ENCODE results near the gene IKZF2.

IKZF2 gene

DNA sequence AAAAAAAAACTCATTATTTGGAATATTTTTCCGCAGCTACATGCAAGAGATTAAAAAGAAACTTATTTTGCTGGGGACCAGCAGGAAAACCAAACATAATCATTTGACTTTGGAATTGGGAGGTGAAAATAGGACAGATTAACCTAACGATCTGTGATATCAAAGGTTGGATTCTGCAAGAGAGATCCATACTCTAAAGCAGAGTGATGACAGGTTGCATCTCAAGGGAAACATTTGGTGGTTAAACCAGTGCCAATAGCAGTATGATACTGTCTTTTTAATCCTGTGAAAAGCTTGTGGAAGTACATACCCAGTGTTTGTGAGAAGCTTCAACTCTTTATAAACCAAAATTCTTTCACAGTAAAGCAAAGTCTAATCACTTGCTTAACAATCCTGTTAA, 5.3 kb upstream of the IKZF2 start:
- no peak for DNase-seq (ENCODE audit: low spot score)
- FAIRE-seq = no peak

DNA sequence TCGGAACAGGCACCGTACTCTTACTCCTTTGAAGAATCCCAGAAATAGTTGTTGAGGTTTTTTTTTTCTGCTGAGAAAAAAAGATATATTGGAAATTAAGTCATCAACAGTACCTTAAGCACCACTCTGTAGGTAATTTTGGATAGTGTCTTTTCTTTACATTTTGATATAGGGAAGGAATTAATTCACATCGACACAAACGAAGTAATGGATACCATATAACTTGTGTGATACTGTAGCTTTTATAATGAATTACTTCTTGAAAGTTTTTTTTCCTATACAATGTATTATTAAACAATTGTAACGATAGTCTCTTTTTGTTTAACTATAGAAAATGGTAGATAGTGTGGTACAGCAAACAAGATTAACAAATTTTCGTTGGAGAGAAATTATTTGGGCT, 1.5 kb upstream of the IKZF2 start:
- FAIRE-seq (no peak), DNase-seq (ENCODE audit: low spot score) (no peak)

DNA sequence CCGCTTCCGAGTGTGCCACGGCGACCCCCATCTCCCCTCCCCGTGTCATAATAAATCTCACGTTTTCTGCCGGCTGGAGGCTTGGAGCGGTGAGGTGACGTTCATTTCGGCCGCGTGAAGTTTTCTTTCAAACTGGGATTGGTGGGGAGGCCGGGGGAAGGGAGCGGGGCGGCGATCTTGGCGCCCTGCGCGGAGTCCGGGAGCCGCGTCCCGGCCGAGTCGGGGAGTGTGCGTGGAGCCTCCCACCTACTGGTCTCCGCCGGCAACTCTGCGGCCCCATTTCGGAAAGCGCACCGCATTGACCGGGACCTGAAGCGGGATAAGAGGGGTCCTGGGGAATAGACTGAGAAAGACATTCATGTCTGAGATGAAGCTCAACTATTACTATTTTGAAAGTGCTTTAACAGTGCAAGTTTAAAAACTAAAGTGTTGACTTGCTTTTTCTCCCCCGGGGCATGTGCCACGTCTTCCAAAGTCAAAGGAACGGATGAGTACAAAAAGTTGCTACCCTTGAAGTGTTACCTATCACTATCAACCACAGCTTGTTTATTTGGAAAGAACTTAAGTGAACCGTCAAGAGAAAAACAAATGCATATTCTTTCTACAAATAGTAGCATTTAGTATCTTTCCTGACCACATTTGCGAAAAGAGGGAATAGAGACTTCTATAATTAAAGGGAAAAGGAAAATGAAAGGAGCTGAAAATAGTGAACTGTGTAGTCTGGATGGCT, 818 bp upstream of the IKZF2 start:
- no peak for FAIRE-seq
- peak; percentile 58 for DNase-seq (ENCODE audit: low spot score)

DNA sequence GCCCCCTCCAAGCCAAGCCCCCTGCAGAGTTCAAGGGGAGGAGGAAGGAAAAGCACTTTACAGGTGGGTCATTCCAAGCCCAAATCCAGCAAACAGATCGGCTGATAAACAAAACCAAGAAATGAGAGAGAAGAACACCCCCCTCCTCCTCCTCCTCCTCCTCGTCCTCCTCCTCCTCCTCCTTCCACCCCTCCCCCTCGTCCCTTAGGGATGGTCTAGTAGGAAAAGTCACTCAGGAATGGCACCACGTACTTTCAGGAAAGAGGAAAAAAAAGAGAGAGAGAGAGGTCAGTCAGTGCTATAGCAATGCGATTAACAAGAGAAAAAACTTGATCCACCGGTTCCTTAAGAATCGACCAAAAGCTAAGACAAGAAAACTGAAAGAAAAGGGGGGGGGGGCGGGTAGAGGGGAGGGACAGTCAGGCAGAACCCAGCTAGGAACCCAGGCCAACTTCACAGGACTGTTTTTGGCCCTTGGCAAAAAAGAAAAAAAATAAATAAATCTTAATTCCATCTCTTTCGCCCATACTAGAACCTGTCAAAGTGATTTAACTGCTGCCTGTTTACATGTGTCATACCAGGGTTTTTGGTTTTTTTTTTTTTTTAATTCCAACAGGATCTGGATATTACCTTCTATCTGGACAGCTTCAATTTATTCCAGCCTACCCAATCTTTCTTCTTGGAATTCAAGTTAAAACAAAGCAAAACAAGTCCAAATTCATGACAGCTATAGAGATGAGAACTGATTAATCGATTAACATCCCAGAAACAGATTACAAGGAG, 906 bp downstream of the IKZF2 start:
- FAIRE-seq = no peak
- DNase-seq (ENCODE audit: low spot score) = no peak

DNA sequence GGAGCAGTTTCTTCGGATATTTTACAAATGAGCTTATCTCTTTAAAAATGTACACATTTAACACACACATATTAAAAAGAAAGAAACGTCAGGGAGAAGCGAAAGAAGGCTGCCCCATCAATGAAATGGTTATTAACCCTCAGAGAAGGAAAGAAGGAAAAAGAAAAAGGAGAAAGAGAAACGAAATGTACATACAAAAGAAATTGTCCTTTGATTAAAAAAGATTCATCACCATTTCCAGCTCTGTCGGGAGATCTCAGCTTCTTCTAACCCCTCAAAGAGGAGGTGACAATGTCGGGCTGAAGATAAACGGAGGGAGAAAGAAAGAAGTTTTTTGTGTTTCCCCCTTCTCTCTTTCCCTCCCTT, 1.5 kb downstream of the IKZF2 start:
- FAIRE-seq (no peak), DNase-seq (ENCODE audit: low spot score) (no peak)

DNA sequence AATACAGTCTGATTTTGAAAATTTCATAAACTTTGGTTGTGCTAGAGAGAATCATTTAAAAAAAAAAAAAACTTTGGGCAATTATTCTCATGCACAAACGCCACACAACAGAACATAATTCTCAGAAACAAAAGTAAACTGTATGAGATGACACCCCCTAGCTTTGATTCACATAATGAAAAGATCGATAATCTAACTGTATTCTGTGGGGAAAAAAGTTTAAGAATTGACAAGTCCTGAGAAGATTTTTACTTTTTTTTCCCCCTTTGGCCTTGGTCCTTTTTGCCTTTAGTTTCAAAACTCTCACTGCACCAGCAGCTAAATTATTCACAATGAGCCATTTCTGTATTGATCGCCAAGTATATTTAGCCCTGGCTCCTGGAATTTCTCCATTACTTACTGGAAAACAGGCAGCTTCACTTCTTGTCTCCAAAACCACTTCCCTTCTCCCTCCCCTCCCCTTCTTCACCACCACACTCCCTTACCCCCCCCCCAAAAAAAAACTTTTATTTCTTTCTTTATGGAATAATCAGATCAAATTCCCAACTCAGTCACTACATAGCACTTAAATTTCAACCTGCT, 2.0 kb downstream of the IKZF2 start:
- FAIRE-seq (no peak), DNase-seq (ENCODE audit: low spot score) (no peak)

DNA sequence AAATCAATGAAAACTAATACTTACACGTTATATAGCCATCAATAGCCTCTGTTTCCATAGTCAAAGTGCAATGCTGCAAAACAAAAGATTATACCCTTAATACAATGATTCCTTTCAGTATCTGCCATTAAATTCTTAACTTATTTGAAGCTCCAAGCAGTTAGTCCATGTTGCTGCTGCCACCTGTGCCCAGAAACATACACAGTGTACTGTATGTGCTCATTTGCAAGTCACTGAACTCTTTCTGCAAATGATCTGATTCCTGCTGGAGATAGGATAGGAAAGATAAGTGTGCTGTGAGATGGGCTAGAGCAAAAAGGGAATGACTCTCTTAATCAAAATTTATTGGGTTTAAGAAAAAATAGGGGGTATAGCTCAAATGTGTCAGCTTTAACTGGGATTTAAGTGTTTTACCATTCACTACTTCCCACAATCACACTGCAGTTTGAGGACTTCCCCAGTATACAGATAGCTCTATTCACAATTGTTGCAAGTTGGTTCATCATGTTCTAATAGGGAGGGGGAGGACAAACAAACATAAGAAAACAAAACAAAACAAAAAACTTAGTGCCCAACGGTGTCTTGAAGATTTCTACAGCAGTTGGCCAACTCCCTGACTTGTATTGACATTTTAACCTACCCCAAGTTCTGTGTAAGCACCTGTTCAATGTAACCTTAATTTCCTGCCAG, 2.7 kb downstream of the IKZF2 start:
- no peak for DNase-seq (ENCODE audit: low spot score)
- no peak for FAIRE-seq

DNA sequence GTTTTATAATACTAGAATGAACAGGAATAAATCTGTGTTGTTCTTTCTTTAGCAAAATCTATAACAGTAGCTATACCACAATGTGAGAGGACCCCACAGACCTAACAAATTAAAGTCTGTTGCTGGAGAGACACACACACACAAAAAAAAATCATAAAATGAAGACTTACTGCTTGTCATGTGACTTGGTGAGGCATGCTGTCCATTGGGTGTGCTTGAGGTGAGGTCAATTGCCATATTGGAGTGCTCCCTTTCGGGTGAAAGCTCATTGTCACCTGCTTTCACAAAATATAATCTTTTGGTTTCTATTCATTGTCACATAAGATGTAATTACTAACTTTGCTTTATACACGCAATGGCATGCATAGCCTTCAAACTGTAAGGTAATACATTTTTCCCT, 3.9 kb downstream of the IKZF2 start:
- FAIRE-seq (no peak), DNase-seq (ENCODE audit: low spot score) (no peak)

DNA sequence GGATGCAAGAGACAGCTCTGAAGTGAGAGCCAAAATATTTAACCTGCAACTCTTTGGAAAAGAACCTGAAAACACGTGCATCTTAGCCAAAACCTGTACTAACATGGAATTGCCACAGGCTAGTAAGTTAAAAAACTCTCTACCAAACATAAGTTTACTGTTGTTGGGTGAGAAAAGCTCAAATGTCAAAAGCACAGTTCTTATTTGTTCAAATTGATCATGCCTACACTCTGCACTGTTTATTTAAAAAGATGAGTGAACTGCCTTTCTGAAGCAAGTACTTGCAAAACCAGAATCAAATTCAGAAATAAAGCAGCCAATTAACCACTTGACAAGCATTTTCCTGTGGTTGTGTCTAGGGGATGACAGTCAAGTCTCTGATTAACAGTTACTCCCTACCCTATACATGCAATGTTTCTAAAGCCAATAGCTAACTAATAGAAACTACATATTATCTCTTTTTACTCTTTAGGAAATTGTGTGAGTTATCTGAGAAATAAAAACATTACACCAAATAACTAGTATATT, 5.6 kb downstream of the IKZF2 start:
- DNase-seq (ENCODE audit: low spot score) (no peak), FAIRE-seq (no peak)

DNA sequence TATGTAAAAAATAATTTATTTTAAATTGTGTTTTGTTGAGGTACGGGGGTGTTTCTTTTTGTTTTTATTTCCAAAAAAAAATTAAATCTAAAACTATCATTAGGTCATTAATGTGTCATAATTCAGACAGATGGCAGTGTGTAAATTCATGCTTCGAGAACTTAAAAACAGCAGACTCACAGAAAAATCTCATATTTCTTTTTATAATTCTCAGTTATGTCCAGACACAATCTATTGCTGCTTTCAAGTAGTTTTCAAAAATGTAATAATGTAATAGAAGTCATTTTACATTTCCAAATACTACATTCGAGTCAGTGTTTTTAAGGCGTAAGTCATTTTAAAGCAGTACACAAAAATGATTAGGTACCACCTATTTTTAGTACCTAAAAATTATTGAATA, 14.3 kb downstream of the IKZF2 start:
- no peak for FAIRE-seq
- no peak for DNase-seq (ENCODE audit: low spot score)

DNA sequence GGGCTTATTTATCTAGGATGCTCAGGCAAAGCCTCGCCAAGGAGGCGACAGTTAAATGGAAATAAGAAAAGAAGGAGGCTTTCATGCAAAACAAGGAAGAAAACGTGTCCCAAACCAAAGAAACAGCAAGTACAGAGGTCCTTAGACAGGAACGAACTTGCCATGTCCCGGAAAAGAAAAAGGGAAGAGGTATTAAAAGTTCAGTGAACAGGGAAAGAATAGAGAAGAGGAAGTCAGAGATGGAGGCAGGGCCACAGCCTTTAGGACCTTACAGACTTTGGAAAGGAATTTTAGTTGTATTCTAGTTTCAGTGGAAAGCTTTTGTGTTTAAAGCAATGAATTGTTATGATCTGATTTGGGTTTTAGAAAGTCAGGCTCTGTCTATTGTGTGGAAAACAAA, 22.1 kb downstream of the IKZF2 start:
- DNase-seq (ENCODE audit: low spot score) (no peak), FAIRE-seq (no peak)

DNA sequence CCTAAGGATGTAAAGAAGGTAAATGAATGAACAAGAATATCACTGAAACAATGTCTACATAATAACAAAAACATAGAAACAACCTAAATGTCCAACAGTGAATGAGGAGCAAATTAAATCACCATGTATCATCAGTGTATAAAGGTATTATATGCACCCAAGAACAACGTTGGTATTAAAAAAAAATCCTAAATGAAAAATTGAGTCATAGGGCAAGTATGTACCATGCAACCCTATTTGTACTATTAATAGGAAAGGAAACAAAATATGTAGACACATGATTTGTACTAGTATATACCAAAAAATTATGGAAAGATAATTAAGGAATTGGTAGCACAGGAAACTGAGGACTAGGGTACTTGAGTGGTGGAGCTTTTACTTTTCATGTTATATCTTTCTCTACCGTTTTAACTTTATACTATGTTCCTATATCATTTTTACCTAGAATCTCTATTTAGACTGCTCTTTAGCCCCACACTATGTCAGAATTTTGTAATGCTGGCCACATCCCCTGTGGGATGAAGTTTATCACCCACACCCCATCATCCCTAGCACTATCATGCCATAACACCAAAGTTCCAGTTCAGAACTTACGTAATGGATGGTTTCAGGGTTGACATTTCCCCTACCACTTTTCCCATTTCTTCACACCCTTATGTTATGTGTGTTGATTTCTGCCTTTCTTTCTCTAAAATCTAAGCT, 25.6 kb downstream of the IKZF2 start:
- FAIRE-seq = no peak
- DNase-seq (ENCODE audit: low spot score) = no peak

DNA sequence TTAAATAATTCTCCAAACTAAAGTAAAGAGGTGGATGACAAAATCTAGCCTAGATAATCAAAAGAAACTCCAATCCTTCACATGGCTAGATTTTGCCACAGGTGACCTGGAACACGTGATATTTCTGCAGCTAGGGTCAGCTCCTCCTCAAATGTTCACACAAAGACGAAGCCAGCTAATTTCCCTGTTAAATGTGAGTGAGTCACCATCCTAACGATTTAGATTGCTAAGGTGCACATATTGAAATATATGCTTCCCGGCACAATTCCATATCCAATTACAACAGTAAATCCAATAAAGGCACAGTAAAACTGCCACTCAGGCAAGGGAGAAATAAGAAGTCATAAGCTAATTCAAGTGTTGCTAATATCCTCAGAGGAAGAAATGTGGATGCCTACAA, 28.7 kb downstream of the IKZF2 start:
- no peak for DNase-seq (ENCODE audit: low spot score)

DNA sequence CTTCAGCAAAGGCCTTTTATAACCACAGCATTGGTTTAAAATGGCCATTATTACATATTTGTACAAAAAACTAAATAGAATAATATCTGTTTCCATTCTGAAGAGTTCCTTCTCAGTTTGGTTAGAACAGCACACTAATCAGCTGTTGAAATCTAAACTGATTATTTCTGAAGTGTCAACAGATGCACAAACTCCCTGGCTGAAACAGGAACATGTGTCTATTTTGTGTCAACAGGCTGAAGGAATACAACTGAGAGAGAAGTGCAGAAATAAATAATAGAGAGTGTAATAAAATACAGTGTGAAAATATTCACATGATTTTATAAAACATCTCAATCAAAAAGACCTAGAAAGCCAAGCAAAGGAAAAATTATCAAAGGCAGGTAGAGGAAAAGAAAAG, 29.7 kb downstream of the IKZF2 start:
- FAIRE-seq (no peak), DNase-seq (ENCODE audit: low spot score) (no peak)

More for the DNA sequence above, 28.7 kb downstream of the IKZF2 start:
- FAIRE-seq = no peak

DNA sequence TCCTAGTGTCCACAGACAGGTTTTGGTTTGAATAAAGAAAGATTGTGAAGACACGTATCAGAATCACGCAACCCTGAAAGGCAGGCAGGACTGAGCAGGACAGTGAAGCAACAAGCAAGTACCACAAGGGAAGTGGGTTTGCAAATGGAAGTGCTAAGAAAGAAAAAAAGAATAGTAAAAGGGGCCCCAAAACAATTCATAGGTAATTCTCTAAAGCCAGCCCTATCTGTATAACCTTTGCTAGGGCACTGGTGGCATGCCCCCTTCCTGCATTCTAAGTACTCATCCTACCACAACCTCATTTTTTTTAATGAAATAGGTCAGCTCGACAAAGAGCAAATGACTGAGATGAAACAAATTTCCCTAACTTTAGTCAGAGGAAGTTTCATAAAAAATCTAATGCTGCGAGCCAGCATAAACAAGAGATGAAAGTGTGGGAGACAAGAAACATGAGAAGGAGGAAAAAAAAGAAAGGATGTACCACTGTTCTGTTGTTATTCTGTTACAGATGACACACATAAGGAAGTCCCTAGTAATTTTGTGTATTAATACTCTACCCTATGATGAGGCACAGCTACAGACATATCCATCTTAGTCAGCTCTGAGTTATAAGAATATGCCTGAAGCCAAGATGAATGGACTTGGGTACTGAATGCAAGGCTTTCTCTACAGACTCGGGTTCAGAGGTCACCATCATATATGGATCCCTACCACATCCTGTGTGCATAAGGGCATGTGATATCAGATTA, 32.2 kb downstream of the IKZF2 start:
- FAIRE-seq (no peak), DNase-seq (ENCODE audit: low spot score) (no peak)

DNA sequence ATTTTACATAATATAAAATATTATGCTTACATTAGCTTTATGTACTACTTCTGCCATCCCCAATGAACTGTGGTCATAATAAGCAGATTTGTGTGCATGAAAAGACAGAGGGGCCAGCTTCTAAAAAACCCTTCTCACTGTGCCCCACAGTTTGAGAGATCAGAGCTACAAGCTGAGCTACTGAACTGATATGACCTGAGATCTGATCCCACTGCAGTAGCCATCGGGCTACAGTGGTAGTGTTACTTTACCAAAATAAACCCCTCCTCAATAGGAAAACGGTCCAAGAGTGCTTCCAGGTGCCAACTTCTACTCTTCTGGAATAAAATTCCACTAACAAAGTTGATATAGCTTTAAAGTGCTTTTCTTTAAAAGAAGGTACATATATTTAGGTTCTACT, 43.1 kb downstream of the IKZF2 start:
- FAIRE-seq (no peak), DNase-seq (ENCODE audit: low spot score) (no peak)

DNA sequence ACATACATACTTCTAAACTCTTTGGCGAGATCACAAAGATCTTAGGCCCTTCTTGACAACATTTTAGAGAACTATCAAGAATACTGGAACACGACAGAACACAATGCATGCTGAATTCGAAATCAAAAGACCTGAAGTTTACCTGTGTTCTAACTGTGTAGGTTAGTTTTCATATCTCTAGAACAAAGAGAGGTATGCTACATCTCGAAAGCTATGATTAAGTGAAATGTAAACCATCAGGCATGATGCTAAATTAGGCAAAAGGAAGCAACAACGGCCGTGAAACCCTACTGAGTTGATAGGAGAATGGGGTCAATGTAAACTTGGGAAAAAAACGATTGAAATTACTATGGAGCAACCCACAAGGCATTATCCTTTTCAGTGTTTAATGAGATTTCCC, 43.7 kb downstream of the IKZF2 start:
- no peak for FAIRE-seq
- no peak for DNase-seq (ENCODE audit: low spot score)

DNA sequence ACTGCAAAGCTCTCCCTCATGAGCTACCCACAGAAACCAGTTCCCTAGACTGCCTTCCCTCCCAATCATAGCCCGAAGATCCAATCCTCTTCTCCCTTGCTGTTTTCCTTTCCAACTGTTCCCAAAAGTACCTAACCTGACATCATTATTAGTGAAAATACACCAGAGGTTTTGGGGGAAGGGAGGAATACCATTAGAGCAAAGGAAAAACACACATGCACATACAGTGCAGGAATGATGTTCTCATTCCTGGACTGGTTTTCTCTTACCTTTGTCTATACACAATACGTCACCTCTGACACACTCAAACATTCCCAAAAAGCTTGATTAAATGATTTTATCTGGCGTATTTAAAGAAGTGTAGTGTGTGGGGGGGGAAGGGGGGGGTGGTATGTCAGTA, 46.2 kb downstream of the IKZF2 start:
- DNase-seq (ENCODE audit: low spot score) (no peak), FAIRE-seq (no peak)

DNA sequence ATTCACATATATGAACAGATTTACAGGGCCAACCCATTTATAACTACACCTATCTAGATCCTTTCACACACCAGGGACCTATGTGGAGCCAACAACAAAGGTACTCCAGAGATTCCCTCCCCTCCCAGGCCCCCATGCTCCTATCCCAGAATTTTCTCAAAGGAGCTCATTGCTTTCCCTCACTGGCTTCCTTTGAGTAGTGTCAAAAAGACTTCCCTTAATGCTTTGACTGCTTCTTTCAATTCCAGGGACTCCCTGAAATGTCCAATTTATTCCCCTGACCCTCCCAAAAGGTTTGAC, 46.6 kb downstream of the IKZF2 start:
- FAIRE-seq = no peak
- no peak for DNase-seq (ENCODE audit: low spot score)

DNA sequence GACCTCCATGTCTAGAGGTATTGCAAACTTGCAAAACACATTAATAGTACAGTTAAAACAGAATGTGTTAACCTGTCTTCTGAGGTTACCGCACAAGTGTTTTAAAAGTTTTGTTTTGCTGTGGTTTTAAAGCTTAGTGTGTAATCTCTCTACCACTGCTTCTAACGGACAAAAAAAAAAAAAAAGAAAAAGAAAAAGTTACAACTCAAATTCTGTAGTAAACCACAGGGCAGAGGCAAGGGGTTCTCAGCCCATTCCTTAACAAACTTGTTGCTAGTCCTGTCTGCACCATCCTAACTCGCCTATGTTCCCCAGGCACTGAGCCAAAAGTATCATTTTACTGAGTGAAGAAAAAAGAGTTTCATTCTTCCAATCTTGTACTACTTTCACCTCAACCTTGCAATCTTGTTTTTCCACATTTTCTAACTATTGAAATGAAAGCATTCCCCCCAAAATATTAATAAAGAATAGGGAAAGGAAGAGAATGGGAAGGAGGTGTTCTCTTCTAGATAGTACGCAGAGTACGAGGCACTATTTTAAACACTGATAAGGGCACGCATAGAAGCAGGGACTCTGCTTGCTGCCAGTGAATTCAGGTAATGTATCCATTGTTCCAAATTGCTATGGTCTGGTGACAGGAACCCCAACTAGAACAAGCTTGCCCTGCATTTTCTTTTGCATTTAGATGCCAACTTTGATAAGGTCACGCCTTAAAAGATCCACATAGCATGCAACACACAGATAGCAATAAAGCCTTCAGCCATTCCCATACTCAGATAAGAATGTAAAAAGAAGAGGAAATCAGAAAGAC, 47.1 kb downstream of the IKZF2 start:
- no peak for FAIRE-seq
- DNase-seq (ENCODE audit: low spot score) = no peak
